ENCODE measurements around the gene PDZD7.

The PDZD7 gene

DNA sequence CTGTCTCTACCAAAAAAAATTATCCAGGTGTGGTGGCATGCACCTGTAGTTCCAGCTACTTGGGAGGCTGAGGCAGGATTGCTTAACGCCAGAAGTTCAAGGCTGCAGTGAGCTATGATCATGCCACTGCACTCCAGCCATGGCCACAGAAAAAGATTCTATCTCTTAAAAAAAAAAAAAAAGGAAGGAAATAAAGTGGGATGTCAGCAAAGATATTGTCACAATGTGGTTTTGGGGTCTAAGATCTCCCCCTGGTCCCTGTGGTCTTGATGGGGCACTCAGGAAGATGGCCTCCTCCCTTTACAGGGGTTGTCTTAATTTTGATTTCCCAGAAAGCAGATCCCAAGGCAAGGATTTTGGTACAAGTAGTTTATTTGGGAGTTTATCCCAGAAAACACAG lies 23.4 kb upstream of the PDZD7 start:
- no peak for DNase-seq (ENCODE audit: insufficient read length, low spot score)
- no peak for FAIRE-seq
- no peak for TF ChIP-seq POLR2A (IDR thresholded peaks at IDR 0.05; ENCODE audit: low read depth, low read length)

DNA sequence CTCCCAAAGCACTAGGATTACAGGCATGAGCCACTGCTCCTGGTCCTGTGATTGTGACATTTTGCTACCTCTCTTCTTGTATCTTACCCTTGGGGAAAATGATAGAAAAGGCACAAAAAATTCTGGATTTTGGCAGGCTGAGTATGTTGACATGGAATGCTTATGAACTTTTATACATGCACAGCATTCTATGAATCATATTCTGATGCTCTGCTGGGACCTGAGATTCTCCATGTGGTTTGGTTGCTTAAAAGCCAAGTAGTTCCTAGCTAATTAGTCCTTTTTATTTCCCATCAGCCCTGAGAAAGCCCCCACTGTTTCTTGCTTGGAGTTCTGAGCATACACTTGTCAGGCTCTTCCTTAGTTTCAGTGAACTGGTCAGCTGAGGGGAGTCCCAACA lies 22.6 kb upstream of the PDZD7 start:
- no peak for TF ChIP-seq POLR2A (IDR thresholded peaks at IDR 0.05; ENCODE audit: low read depth, low read length)
- FAIRE-seq = no peak
- DNase-seq (ENCODE audit: insufficient read length, low spot score) = no peak

DNA sequence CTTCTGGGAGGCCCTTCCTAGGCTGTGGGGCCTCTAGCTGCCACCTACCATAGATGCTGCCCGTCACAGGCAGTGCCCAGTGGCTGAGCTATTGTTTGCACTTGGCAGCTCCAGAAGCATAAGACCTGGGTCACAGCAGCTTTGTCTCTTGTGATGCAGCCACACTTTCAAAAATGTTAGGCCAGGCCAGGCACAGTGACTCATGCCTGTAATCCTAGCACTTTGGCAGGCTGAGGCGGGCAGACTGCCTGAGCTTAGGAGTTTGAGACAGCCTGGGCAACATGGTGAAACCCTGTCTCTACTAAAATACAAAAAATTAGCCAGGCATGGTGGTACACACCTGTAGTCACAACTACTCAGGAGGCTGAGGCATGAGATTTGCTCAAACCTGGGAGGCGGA lies 21.4 kb upstream of the PDZD7 start:
- FAIRE-seq = peak; percentile 52
- peak; percentile 48 for DNase-seq (ENCODE audit: insufficient read length, low spot score)
- no peak for TF ChIP-seq POLR2A (IDR thresholded peaks at IDR 0.05; ENCODE audit: low read depth, low read length)

DNA sequence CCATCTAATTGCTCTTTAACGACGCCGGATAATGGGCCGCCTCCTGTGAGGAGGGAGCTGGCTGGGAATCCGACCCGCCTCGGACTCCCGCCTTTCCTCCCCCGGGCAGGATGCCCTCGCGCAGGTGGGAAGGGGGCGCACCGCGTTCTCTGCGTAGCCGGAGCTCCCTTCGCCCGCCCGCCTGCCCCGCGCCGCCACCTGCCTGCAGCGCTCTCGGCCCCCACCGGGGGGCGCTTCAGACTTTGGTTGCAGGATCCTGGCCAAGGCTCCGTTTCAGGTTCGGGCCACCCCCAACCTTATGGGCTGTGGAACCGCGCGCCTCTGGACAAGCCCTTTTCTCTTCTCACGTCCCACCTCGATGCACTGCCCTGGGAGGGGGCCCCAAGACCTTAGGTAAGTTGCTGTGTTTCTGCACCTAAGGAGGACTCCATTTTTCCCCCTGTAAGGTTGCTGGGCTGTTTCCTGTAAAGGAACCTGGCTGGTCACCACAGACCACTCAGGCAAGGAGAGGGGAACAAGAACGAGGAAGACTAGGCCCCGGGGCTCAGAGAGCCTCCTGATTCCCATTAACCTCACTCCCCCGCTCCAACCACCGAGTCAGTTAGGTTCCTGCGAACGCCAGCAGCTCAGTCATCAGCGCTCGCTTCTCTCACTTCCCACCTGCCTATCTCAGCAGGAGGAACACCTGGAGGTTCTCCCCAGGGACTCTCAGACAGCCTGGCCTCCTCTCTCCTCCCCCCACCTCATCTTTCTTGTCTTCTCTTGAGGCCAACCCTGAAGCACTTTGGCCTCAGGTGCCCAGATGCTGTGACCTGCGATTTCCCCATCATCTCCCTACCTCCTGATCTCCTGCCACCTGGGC lies 19.5 kb upstream of the PDZD7 start:
- DNase-seq (ENCODE audit: insufficient read length, low spot score) (peak; percentile 79), FAIRE-seq (no peak)
- no peak for TF ChIP-seq POLR2A (IDR thresholded peaks at IDR 0.05; ENCODE audit: low read depth, low read length)

DNA sequence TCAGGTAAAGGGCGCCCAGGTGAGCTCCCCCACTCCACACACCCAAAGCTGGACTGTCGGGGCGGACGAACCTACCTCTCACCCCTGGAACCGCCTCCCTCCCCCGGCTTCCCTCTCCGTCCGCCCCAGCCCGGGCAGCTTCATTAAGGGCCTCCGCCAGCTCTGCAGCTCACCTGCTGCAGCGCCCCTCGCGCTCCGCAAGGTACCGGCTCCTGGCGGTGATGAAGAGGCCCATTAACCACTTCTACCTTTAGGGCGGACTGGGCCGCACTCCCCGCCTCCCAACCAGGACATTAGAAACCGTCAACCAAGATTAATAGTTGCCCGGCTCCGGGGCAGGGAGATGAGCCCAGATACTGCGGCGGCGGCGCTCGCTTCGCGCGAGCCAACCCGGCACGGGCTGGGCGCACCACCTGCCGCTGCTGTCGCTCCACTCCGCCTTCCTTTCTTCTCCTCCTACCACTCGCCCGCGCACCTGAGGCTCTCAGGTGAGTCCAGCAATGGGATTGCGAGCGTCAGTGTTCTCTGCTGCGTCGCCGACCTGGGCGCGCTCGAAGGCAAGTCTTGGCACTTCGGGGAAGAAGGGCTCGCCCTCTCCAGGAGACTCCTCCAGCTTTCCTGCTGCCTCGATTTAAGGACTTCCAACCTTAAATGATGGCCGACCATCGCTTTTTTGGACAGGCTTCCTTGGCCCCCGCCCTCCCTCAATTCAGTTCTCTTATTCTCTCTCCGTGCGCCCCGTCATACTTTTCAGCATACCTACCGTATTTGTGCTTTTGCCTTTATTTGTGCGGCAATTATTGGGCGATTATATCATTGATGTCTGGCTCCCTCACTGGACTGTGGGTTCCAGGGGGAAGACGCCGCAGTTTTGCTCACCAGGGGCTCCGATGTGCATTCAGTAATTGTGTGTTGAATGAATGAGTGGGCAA lies 17.3 kb upstream of the PDZD7 start:
- DNase-seq (ENCODE audit: insufficient read length, low spot score) = no peak
- TF ChIP-seq POLR2A (IDR thresholded peaks at IDR 0.05; ENCODE audit: low read depth, low read length) = no peak
- FAIRE-seq = no peak

DNA sequence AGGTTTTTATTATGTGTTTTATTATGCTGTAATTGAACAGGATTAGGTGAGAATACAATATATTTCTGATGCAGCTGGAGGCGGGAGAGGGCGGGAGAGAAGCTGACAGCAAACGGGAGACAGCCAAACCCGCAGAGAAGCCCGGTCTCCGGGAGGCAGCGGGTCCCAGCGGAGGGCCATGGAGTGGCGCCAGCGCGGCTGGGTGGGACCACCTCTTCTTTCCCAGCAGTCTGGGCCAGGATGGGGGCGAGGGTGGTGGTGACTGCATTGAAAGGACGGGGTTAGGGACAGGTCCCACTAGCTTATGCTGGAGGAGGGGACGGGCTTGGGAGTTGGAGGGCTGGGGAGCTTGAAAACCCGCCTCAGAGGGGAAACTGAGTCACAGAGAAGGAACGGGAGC lies 16.3 kb upstream of the PDZD7 start:
- FAIRE-seq (no peak), DNase-seq (ENCODE audit: insufficient read length, low spot score) (no peak)
- TF ChIP-seq POLR2A (IDR thresholded peaks at IDR 0.05; ENCODE audit: low read depth, low read length) = no peak

DNA sequence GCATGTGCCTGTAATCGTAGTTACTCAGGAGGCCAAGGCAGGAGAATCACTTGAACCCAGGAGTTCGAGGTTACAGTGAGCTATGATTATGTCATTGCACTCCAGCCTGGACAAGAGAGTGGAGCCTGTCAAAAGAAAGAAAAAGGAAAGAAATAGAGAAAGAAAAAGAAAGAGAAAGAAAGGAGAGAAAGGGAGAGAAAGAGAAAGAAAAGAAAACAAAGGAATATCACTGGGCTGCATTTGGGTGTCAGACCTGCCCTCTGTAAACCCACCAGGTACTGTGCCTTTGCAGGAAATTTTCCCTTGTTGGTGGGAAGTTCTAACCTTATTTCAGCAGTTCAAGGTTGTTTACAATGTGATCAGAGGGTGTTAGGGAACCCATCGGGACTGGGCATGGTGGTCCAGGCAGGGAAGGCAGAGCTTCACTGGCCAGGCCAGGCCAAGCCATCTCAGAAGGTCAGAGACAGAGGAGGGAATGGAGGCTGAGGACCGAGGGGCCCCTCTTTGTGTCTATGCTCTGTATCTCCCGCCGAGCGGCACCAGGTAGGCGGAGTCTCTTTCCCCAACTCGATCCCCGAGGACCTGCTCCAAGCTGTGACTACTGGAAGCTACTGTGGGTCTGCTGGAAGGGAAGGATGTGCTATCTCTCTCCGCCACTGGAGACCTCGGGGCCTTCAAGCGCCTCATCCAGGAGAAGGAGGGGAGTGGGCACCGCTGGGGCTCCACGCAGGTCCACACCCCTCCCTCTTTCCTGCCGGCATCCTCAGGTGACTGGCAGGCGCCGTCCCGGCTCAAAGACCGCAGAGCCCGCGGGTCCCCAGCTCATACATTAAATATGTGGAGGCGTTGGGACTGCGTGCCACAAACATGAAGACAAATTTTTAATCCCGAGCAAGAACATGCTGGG lies 15.7 kb upstream of the PDZD7 start:
- no peak for DNase-seq (ENCODE audit: insufficient read length, low spot score)
- no peak for FAIRE-seq
- no peak for TF ChIP-seq POLR2A (IDR thresholded peaks at IDR 0.05; ENCODE audit: low read depth, low read length)

DNA sequence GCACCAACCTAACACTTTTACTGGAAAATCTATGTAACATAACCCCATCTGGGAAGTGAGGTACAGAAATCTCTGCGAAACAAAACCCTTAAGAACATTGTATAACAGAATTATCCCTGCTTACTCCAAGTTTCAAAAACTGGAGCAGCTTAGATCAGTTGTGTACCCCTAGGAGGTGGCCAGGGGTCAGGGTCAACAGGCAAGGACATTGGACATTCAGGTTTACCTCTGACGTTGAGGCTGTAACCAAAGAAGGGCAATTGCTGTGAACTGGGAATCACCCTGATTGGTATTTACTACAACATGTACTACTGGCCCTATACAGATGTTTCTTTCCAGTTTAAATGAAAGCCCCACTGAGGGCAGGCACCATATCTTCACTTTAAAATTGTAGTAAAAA lies 13.2 kb upstream of the PDZD7 start:
- no peak for DNase-seq (ENCODE audit: insufficient read length, low spot score)
- no peak for TF ChIP-seq POLR2A (IDR thresholded peaks at IDR 0.05; ENCODE audit: low read depth, low read length)
- no peak for FAIRE-seq

DNA sequence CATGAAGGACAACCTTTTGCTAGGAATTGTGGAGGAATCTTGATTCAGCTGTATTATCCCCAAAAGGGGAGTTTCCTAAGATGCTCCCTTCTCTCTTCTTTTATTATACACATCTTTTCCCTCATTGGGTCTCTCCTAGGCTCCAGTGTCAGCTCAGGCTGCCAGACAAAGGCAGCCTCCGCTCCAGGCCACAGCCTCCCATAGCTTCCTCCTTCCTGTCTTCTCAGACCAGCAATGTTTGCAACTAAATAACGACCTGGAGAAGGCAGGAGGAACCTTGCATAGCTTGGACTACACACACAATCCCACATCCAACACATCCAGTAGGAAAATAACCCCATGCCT lies 12.4 kb upstream of the PDZD7 start:
- no peak for TF ChIP-seq POLR2A (IDR thresholded peaks at IDR 0.05; ENCODE audit: low read depth, low read length)
- no peak for DNase-seq (ENCODE audit: insufficient read length, low spot score)
- FAIRE-seq = no peak

DNA sequence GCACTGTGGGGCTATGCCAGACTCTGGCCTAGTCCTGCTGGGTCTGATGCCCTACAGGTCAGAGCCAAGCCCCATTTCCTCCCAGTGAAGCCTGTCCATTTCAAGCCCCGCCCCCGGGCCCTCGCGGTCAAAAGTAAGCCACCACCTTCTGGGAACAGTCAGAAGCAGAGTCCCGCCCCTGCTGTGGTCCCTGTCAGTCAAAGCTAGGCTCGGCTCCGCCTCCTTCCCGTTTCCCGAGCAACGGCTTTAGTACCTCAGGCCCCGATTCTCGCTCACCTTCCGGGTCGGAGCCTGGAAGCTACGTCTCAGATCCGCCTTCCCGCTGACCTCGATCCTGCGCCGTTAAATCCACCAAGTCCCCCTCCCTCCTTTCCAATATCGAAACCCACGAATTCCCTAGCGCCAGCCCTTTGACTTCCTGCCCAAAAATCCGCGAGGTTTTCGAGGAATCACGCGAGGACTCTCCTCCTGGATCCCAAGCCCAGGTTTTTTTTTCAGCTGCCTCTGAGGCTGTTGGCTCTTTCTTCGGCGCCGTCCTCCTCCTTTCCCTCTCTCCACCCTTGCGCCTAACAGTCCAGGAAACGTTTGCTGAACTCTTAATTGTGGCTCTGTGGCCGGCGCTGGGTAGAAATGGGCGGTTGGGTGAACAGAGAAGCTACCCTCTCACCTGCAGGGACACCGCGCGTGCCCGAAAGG lies 11.9 kb upstream of the PDZD7 start:
- FAIRE-seq (peak; percentile 71), DNase-seq (ENCODE audit: insufficient read length, low spot score) (peak; percentile 90)
- no peak; the same call in 1 of the 2 replicates for TF ChIP-seq POLR2A (IDR thresholded peaks at IDR 0.05; ENCODE audit: low read depth, low read length)

DNA sequence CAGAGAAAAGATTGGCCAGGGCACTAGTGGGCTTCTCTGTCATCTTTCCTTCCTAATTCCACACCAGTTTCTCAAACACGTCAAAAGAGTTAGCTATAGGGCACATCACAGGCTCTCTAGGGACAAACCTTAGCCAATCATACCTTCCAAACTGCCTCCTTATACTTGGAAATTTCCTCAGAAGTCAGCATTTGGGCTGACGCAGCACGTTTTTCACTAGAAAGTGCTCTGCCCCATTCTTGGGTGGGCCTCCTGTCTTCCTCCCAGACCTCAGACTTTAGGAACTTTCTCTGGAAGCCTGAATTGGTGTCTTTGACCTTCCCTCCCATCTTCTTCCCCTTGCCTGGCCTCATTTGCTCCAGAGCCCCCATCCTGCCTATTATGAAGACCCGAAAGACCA lies 11.2 kb upstream of the PDZD7 start:
- DNase-seq (ENCODE audit: insufficient read length, low spot score) (no peak), FAIRE-seq (no peak)
- no peak for TF ChIP-seq POLR2A (IDR thresholded peaks at IDR 0.05; ENCODE audit: low read depth, low read length)

DNA sequence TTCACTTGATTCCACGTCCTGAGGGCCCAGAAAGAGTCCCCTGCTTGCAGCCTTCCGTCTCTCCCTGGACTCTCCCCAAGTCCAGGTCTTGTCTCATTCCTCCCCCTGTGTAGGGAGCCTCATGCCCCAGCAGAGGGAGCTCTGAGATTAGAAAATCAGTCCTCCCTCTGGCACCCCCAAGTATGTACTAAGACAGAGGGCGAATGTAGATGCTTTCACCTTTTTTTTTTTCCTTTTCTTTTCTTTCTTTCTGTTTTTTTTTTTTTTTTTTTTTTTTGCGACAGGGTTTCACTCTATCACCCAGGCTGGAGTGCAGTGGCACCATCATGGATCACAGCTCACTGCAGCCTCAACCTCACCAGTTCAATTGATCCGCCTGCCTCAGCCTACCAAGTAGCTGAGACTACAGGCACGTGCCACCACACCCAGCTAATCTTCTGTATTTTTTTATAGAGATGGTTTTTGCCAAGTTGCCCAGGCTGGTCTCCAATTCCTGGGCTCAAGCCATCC lies 10.4 kb upstream of the PDZD7 start:
- FAIRE-seq (no peak), DNase-seq (ENCODE audit: insufficient read length, low spot score) (peak; percentile 84)
- no peak for TF ChIP-seq POLR2A (IDR thresholded peaks at IDR 0.05; ENCODE audit: low read depth, low read length)

DNA sequence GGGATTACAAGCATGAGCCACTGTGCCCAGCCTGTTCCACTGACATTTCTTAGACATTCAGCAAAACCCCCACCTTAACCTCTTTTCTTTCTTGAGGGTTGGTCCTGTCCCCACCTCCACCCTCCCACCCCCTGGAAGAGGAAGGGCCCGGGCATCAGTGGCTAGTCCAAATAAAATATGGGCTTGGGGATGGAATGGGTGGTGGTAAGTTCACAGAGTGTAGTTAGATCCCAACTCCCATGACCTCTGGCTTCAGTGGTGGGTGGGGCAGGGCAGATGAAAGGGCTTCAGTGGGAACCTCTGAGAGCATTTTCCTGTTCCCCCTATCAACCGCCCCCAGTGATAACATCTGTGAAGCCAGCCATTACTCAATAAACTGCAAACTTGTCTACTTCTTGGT lies 9.9 kb upstream of the PDZD7 start:
- no peak for DNase-seq (ENCODE audit: insufficient read length, low spot score)
- no peak for TF ChIP-seq POLR2A (IDR thresholded peaks at IDR 0.05; ENCODE audit: low read depth, low read length)
- FAIRE-seq = no peak
